AG04450 (cell line): ENCODE results near the gene UBASH3A. TPM values are rescaled to one million over a fixed set of nuclear protein-coding genes. Genes with fewer than 3 reads are reported as not detected.

Source experiments
- CTCF ChIA-PET: fragments of 300-600, 350-600 bp; formaldehyde crosslinking; extraction: SDS; loops from one replicate; lab custom pipeline; 2022; ENCODE audit warnings: antibody characterized with exemption, inconsistent platforms; lab: Charles Lee
- POLR2A ChIA-PET: fragments of 350-600 bp; formaldehyde crosslinking; extraction: SDS; loops from one replicate; lab custom pipeline; 2021; ENCODE audit warnings: antibody characterized with exemption, inconsistent platforms; lab: Yijun Ruan, JAX
- DNase-seq: peaks from one replicate; pipeline ENCODE4 v3.0.0-alpha.2; 2011; ENCODE audit warnings: low read depth, low spot score
- H3K27ac ChIP-seq: one replicate; pipeline ENCODE4 v1.5.1; 2012; ENCODE audit warnings: low read depth, low read length, control low read depth
- H3K27me3 ChIP-seq: one replicate; pipeline ENCODE4 v1.6.0; 2012; ENCODE audit warnings: low read length; ENCODE audit not compliant: control insufficient read depth, insufficient read depth
- H3K4me3 ChIP-seq: 2 replicates; pipeline ENCODE4 v1.5.1; 2011; ENCODE audit warnings: mild to moderate bottlenecking, low read depth, low read length, control low read depth
- H3K9me3 ChIP-seq: 2 replicates; pipeline ENCODE4 v1.5.1; 2012; ENCODE audit warnings: low read length; ENCODE audit not compliant: control insufficient read depth, insufficient read depth
- polyA plus RNA-seq: library from polyadenylated mRNA; depleted of rRNA; stranded (reverse); fragments of >200 nt; gene quantifications from 2 replicates; pipeline ENCODE4 v1.2.3, GENCODE V29; 2011
- TF ChIP-seq, protein P1 (sequence below): IDR thresholded peaks from 2 replicates; pipeline ENCODE4 v1.5.1; 2011; ENCODE audit warnings: low read depth, low read length, control low read depth, inconsistent platforms

Gene UBASH3A
- polyA plus RNA-seq, 1 experiment, result not detected

GRCh38 chr21:42486531-42486930 lies 82.8 kb downstream of the UBASH3A start:
- Histone ChIP-seq H3K27ac (no peak overlapping the region), H3K9me3 (no peaks in the 10 kb centered on the region), H3K4me3 (no peak overlapping the region), H3K27me3 (peaks cover 2% of the 10 kb centered on the region)
- ChIA-PET POLR2A (no interaction called here), CTCF (no interaction called here)
- DNase-seq, result no peak
- TF ChIP-seq, protein P1, sequence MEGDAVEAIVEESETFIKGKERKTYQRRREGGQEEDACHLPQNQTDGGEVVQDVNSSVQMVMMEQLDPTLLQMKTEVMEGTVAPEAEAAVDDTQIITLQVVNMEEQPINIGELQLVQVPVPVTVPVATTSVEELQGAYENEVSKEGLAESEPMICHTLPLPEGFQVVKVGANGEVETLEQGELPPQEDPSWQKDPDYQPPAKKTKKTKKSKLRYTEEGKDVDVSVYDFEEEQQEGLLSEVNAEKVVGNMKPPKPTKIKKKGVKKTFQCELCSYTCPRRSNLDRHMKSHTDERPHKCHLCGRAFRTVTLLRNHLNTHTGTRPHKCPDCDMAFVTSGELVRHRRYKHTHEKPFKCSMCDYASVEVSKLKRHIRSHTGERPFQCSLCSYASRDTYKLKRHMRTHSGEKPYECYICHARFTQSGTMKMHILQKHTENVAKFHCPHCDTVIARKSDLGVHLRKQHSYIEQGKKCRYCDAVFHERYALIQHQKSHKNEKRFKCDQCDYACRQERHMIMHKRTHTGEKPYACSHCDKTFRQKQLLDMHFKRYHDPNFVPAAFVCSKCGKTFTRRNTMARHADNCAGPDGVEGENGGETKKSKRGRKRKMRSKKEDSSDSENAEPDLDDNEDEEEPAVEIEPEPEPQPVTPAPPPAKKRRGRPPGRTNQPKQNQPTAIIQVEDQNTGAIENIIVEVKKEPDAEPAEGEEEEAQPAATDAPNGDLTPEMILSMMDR, result no peak

DNA sequence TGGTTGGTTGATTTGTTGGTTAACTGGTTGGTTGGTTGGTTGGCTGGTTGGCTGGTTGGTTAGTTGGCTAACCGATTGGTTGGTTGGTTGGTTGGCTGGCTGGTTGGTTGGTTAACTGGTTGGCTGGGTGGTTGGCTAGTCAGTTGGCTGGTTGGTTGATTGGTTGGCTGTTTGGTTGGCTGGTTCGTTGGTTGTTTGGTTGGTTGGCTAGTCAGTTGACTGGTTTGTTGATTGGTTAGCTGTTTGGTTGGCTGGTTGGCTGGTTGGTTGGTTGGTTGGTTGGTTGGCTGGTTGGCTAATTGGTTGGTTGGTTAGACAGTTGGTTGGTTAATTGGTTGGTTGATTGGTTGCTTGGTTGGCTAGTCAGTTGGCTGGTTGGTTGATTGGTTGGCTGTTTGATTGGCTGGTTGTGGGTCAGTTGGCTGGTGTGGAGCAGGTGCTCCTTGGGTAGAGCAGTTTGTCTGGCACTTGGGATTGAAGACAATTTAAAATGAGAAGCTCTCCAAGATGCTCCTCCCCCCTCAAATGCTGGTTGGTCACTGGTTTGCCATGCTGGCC lies 85.4 kb downstream of the UBASH3A start:
- CTCF ChIA-PET, result no interaction called here
- POLR2A ChIA-PET, result no interaction called here
- Histone ChIP-seq H3K27ac (no peak overlapping the region), H3K9me3 (no peaks in the 10 kb centered on the region), H3K27me3 (peaks cover 2% of the 10 kb centered on the region), H3K4me3 (no peak overlapping the region)
- TF ChIP-seq, protein P1, result no peak
- DNase-seq, result no peak

GRCh38 chr21:42489991-42490390 lies 86.3 kb downstream of the UBASH3A start:
- Histone ChIP-seq H3K4me3 (no peak overlapping the region), H3K9me3 (no peaks in the 10 kb centered on the region), H3K27ac (no peak overlapping the region), H3K27me3 (peaks cover 2% of the 10 kb centered on the region)
- CTCF ChIA-PET, result no interaction called here
- DNase-seq, result no peak
- TF ChIP-seq, protein P1, result no peak
- POLR2A ChIA-PET, result no interaction called here

DNA sequence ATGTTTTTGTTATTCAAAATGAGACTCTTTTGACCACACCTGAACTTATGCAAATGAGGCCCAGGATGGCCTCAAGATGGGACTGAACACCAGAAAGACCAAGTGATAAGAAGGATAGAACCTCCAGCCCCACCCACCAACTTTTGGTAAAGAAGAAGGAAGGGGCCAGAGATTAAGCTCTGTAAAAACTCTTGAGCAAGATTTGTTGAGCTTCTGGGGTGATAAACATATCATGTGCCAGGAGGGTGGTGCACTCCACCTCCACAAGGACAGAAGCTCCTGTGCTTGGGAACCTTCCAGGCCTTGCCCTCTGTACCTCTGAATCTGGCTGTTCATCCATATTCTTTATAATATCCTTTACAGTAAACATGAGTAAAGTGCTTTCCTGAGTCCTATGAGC lies 87.0 kb downstream of the UBASH3A start:
- POLR2A ChIA-PET, result no interaction called here
- TF ChIP-seq, protein P1, result no peak
- no peaks in the 10 kb centered on the region for H3K9me3 ChIP-seq

GRCh38 chr21:42491328-42491727 lies 87.6 kb downstream of the UBASH3A start:
- CTCF ChIA-PET, result no interaction called here

More for the DNA sequence above, 87.0 kb downstream of the UBASH3A start:
- H3K4me3 ChIP-seq, result no peak overlapping the region
- H3K27me3 ChIP-seq, result peaks cover 2% of the 10 kb centered on the region
- no peak for DNase-seq
- CTCF ChIA-PET, result no interaction called here
- no peak overlapping the region for H3K27ac ChIP-seq

More at GRCh38 chr21:42491328-42491727, 87.6 kb downstream of the UBASH3A start:
- DNase-seq, result no peak
- Histone ChIP-seq H3K27ac (no peak overlapping the region), H3K27me3 (peaks cover 2% of the 10 kb centered on the region), H3K4me3 (no peak overlapping the region), H3K9me3 (no peaks in the 10 kb centered on the region; the same call in 1 of the 2 replicates)
- POLR2A ChIA-PET, result no interaction called here
- TF ChIP-seq, protein P1, result no peak
